IPS-20b (cell line): ENCODE data around the gene CHD6.

Experiments
- H3K27ac ChIP-seq: one replicate; pipeline ENCODE4 v1.5.1; 2013; ENCODE audit warnings: low read length
- H3K27me3 ChIP-seq: 2 replicates; pipeline ENCODE4 v1.6.1; 2013; ENCODE audit warnings: mild to moderate bottlenecking, low read length, inconsistent platforms; ENCODE audit not compliant: insufficient read depth
- H3K36me3 ChIP-seq: 2 replicates; pipeline ENCODE4 v1.6.1; 2013; ENCODE audit warnings: low read depth, mild to moderate bottlenecking, inconsistent platforms, low read length, moderate library complexity; ENCODE audit not compliant: insufficient read depth
- H3K4me1 ChIP-seq: 2 replicates; pipeline ENCODE4 v1.6.1; 2013; ENCODE audit warnings: mild to moderate bottlenecking, control low read depth, inconsistent platforms, low read length, moderate library complexity; ENCODE audit not compliant: insufficient read depth
- H3K4me3 ChIP-seq: 2 replicates; pipeline ENCODE4 v1.5.1; 2013; ENCODE audit warnings: mild to moderate bottlenecking, low read length, inconsistent platforms
- H3K9ac ChIP-seq: 2 replicates; pipeline ENCODE4 v1.6.1; 2013; ENCODE audit warnings: low read depth, mild to moderate bottlenecking, inconsistent platforms, low read length, moderate library complexity
- H3K9me3 ChIP-seq: 2 replicates; pipeline ENCODE4 v1.6.1; 2013; ENCODE audit warnings: mild to moderate bottlenecking, low read depth, low read length, inconsistent platforms; ENCODE audit not compliant: insufficient read depth

CHD6 gene

GRCh38 chr20:41394931-41395666 is 223.1 kb downstream of the CHD6 start:
- H3K27me3 ChIP-seq, result no peaks in the 10 kb centered on the region
- H3K36me3 ChIP-seq, result no peaks in the 10 kb centered on the region
- no peak overlapping the region for H3K27ac ChIP-seq
- no peak overlapping the region for H3K9ac ChIP-seq
- H3K9me3 ChIP-seq, result no peaks in the 10 kb centered on the region
- H3K4me3 ChIP-seq, result no peak overlapping the region
- H3K4me1 ChIP-seq, result peaks cover 7% of the 10 kb centered on the region; the same call in 1 of the 2 replicates

DNA sequence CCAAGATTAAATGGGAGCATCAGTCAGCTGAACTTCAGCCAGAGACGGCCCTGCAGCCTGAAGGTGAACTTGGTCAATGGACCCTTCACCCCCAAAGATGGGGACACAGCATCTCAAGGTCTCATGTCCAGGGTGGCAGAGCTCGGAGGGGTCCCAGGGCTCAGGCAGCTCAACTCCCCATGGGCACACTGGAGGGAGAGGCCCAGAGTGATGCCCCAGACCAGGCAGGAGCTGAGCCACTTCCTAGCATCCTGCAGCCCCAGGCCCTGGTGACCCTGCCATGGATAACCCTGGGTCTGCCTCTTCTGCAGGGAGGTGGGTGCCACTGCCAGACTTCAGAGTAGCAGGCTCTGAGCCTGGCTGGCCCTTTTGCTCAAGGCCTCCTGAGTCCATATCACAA is 224.1 kb downstream of the CHD6 start:
- no peak overlapping the region for H3K4me3 ChIP-seq
- H3K9me3 ChIP-seq, result no peaks in the 10 kb centered on the region
- H3K27ac ChIP-seq, result no peak overlapping the region
- H3K36me3 ChIP-seq, result no peaks in the 10 kb centered on the region
- no peaks in the 10 kb centered on the region for H3K27me3 ChIP-seq
- H3K9ac ChIP-seq, result no peak overlapping the region
- peaks cover 7% of the 10 kb centered on the region; the same call in 1 of the 2 replicates for H3K4me1 ChIP-seq

GRCh38 chr20:41393705-41394066 is 224.5 kb downstream of the CHD6 start:
- H3K9me3 ChIP-seq, result no peaks in the 10 kb centered on the region
- no peak overlapping the region for H3K4me3 ChIP-seq
- peaks cover 7% of the 10 kb centered on the region; the same call in 1 of the 2 replicates for H3K4me1 ChIP-seq
- H3K9ac ChIP-seq, result no peak overlapping the region
- H3K36me3 ChIP-seq, result no peaks in the 10 kb centered on the region
- H3K27me3 ChIP-seq, result no peaks in the 10 kb centered on the region
- no peak overlapping the region for H3K27ac ChIP-seq

- Histone ChIP-seq H3K9me3 (no peaks in the 10 kb centered on the region), H3K4me3 (no peak overlapping the region), H3K9ac (no peak overlapping the region), H3K27ac (no peak overlapping the region), H3K27me3 (no peaks in the 10 kb centered on the region), H3K4me1 (peaks cover 7% of the 10 kb centered on the region; the same call in 1 of the 2 replicates), H3K36me3 (no peaks in the 10 kb centered on the region)
These were observed 225.1 kb downstream of the CHD6 start for GRCh38 chr20:41392871-41393704.

DNA sequence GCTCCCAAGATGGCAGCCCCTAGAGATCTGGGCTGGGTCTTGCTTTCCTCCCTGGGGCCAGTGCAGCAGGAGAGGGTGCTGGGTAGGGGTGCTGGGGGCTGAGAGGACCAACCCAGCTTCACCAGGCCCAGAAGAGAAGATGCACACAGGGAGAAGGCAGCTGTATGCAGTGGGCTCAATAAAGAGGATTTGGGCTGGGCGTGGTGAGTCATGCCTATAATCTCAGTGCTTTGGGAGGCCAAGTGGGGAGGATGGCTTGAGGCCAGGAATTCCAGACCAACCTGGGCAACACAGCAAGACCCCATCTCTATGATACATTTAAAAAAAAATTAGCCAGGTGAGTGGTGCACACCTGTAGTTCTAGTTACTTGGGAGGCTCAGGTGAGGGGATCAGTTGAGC is 225.9 kb downstream of the CHD6 start:
- Histone ChIP-seq H3K4me3 (no peak overlapping the region), H3K4me1 (peaks cover 7% of the 10 kb centered on the region; the same call in 1 of the 2 replicates), H3K9ac (no peak overlapping the region), H3K9me3 (no peaks in the 10 kb centered on the region), H3K36me3 (no peaks in the 10 kb centered on the region), H3K27me3 (no peaks in the 10 kb centered on the region), H3K27ac (no peak overlapping the region)

GRCh38 chr20:41391587-41392001 is 226.6 kb downstream of the CHD6 start:
- Histone ChIP-seq H3K4me1 (peaks cover 7% of the 10 kb centered on the region; the same call in 1 of the 2 replicates), H3K9me3 (no peaks in the 10 kb centered on the region), H3K27ac (no peak overlapping the region), H3K27me3 (no peaks in the 10 kb centered on the region), H3K4me3 (no peak overlapping the region), H3K9ac (no peak overlapping the region), H3K36me3 (no peaks in the 10 kb centered on the region)

DNA sequence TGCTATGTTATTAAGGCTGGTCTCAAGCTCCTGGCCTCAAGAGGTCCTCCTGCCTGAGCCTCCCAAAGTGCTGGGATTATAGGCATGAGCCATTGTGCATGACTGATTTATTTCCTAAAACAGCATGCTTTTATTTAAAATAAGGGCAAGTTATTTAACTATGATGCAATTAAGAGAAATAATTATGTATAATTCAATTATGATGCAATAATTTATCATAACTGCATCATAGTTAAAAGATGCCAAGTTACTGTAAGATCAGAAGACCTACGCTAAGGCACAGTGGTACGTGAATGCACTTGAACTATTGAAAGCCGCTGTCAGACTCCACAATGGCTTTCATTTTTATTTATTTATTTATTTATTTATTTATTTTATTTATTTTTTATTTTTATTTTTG is 227.3 kb downstream of the CHD6 start:
- Histone ChIP-seq H3K36me3 (no peaks in the 10 kb centered on the region), H3K4me3 (no peak overlapping the region), H3K27me3 (no peaks in the 10 kb centered on the region), H3K4me1 (peaks cover under 1% of the 10 kb centered on the region; the same call in 1 of the 2 replicates), H3K9ac (no peak overlapping the region), H3K27ac (no peak overlapping the region), H3K9me3 (no peaks in the 10 kb centered on the region)

GRCh38 chr20:41387444-41387851 is 230.7 kb downstream of the CHD6 start:
- Histone ChIP-seq H3K36me3 (no peaks in the 10 kb centered on the region), H3K27me3 (no peaks in the 10 kb centered on the region), H3K4me1 (no peaks in the 10 kb centered on the region), H3K9me3 (no peaks in the 10 kb centered on the region), H3K27ac (no peak overlapping the region), H3K4me3 (no peak overlapping the region), H3K9ac (no peak overlapping the region)

GRCh38 chr20:41386502-41387427 is 231.4 kb downstream of the CHD6 start:
- H3K36me3 ChIP-seq, result no peaks in the 10 kb centered on the region
- no peak overlapping the region for H3K27ac ChIP-seq
- H3K9ac ChIP-seq, result no peak overlapping the region
- no peaks in the 10 kb centered on the region for H3K27me3 ChIP-seq
- H3K4me3 ChIP-seq, result no peak overlapping the region
- no peaks in the 10 kb centered on the region for H3K4me1 ChIP-seq
- H3K9me3 ChIP-seq, result no peaks in the 10 kb centered on the region

- no peaks in the 10 kb centered on the region for H3K27me3 ChIP-seq
- no peak overlapping the region for H3K4me3 ChIP-seq
- H3K9ac ChIP-seq, result no peak overlapping the region
- H3K9me3 ChIP-seq, result no peaks in the 10 kb centered on the region
- no peak overlapping the region for H3K27ac ChIP-seq
- no peaks in the 10 kb centered on the region for H3K36me3 ChIP-seq
- no peaks in the 10 kb centered on the region for H3K4me1 ChIP-seq
These were observed 235.3 kb downstream of the CHD6 start for GRCh38 chr20:41382791-41383305.

- H3K9me3 ChIP-seq, result no peaks in the 10 kb centered on the region
- H3K4me3 ChIP-seq, result no peak overlapping the region
- no peaks in the 10 kb centered on the region for H3K4me1 ChIP-seq
- no peaks in the 10 kb centered on the region for H3K36me3 ChIP-seq
- no peak overlapping the region for H3K27ac ChIP-seq
- no peaks in the 10 kb centered on the region for H3K27me3 ChIP-seq
- H3K9ac ChIP-seq, result no peak overlapping the region
These were observed 237.5 kb downstream of the CHD6 start for GRCh38 chr20:41380551-41381193.
